Measurements from ENCODE around the gene SUSD2.
A peak's percentile ranks its signal among the peaks of the same experiment; 100 is the strongest.
"Not testable (repeated sequence)": the region's sequence is repeated elsewhere in the genome, so short reads cannot be mapped to it uniquely, and the experiment has no call there.

Gene SUSD2

GRCh38 chr22:24213111-24213510 is 31.8 kb downstream of the SUSD2 start:
- DNase-seq (ENCODE audit: low read depth in 2 of 2): not testable (repeated sequence)

- no peak for DNase-seq (ENCODE audit: low read depth in 2 of 2)
Measured at GRCh38 chr22:24214467-24215285, 33.4 kb downstream of the SUSD2 start.

GRCh38 chr22:24216541-24217209 is 35.4 kb downstream of the SUSD2 start:
- DNase-seq (ENCODE audit: low read depth in 2 of 2): no peak

GRCh38 chr22:24217384-24217783 is 36.1 kb downstream of the SUSD2 start:
- no peak for DNase-seq (ENCODE audit: low read depth in 2 of 2)

- DNase-seq (ENCODE audit: low read depth in 2 of 2): no peak
Measured at GRCh38 chr22:24219750-24220149, 38.5 kb downstream of the SUSD2 start.

GRCh38 chr22:24224468-24224867 is 43.2 kb downstream of the SUSD2 start:
- no peak for DNase-seq (ENCODE audit: low read depth in 2 of 2)

- DNase-seq (ENCODE audit: low read depth in 2 of 2): no peak
Measured at GRCh38 chr22:24225044-24225601, 43.8 kb downstream of the SUSD2 start.

GRCh38 chr22:24225951-24226350 is 44.7 kb downstream of the SUSD2 start:
- no peak for DNase-seq (ENCODE audit: low read depth in 2 of 2)

- peak; percentile 31 to 40 for DNase-seq (ENCODE audit: low read depth in 2 of 2)
Measured at GRCh38 chr22:24230911-24231656, 49.8 kb downstream of the SUSD2 start.

GRCh38 chr22:24231706-24232105 is 50.4 kb downstream of the SUSD2 start:
- DNase-seq (ENCODE audit: low read depth in 2 of 2): no peak

GRCh38 chr22:24232124-24232523 is 50.8 kb downstream of the SUSD2 start:
- DNase-seq (ENCODE audit: low read depth in 2 of 2): no peak

GRCh38 chr22:24232725-24233124 is 51.4 kb downstream of the SUSD2 start:
- no peak for DNase-seq (ENCODE audit: low read depth in 2 of 2)

- DNase-seq (ENCODE audit: low read depth in 2 of 2): no peak
Measured at GRCh38 chr22:24233235-24233634, 51.9 kb downstream of the SUSD2 start.

- DNase-seq (ENCODE audit: low read depth in 2 of 2): no peak
Measured at GRCh38 chr22:24233816-24234215, 52.5 kb downstream of the SUSD2 start.

- no peak for DNase-seq (ENCODE audit: low read depth in 2 of 2)
Measured at GRCh38 chr22:24235315-24235714, 54.0 kb downstream of the SUSD2 start.

- no peak for DNase-seq (ENCODE audit: low read depth in 2 of 2)
Measured at GRCh38 chr22:24236656-24237055, 55.4 kb downstream of the SUSD2 start.

- DNase-seq (ENCODE audit: low read depth in 2 of 2): not testable (repeated sequence)
Measured at GRCh38 chr22:24238101-24238694, 56.9 kb downstream of the SUSD2 start.
